Thyroid gland (tissue), 4 donors: Measurements from ENCODE around the gene SLC9A1. TPM values are rescaled to one million over a fixed set of nuclear protein-coding genes. Genes with fewer than 3 reads are reported as not detected.

ENCODE experiments used
- DNase-seq, 2 donors: peaks; one replicate each; pipeline ENCODE4 v3.0.0-alpha.2; 2019
- H3K27ac ChIP-seq, 3 donors: fragments of 200-600 bp; sonication (generic); 1 replicate in 2 of 3; 2 replicates in 1 of 3; pipeline ENCODE4 v1.5.1; 2016 to 2019; ENCODE audit warnings: mild to moderate bottlenecking in 1 of 3, moderate library complexity in 1 of 3
- H3K27me3 ChIP-seq: fragments of 200-600 bp; sonication (generic); one replicate; pipeline ENCODE4 v1.5.1; 2019
- H3K36me3 ChIP-seq, 2 donors: fragments of 200-600 bp; sonication (generic); one replicate each; pipeline ENCODE4 v1.5.1; 2016 to 2019
- H3K4me1 ChIP-seq, 2 donors: fragments of 200-600 bp; sonication (generic); one replicate each; pipeline ENCODE4 v1.5.1; 2017 to 2019
- H3K4me3 ChIP-seq, 3 donors: fragments of 200-600 bp; sonication (generic); replicated peaks in 1 of 3; 1 replicate in 2 of 3; 2 replicates in 1 of 3; pipeline ENCODE4 v1.5.1; 2016; ENCODE audit warnings: mild to moderate bottlenecking in 1 of 3
- H3K9me3 ChIP-seq: fragments of 200-600 bp; sonication (generic); one replicate; pipeline ENCODE4 v1.5.1; 2017
- POLR2A ChIP-seq, 2 donors: fragments of 450-650 bp; IDR thresholded peaks; one replicate each; pipeline ENCODE4 v1.6.1; 2017; ENCODE audit warnings: antibody characterized with exemption in 2 of 2, mild to moderate bottlenecking in 2 of 2, moderate library complexity in 1 of 2
- WGBS, 2 donors: methylation state at CpG; one replicate each; pipeline ENCODE4 v1.1.5; 2017; 5-methylcytosine and 5-hydroxymethylcytosine counted together
- intact Hi-C: fragments of 100-400 bp; cut with DNase I; formaldehyde crosslinking; loops from one replicate; pipeline ENCODE4 v1.15.1; 2023
- total RNA-seq, 4 donors: library from RNA; depleted of rRNA; stranded (reverse); fragments of >200 nt; gene quantifications; one replicate each; pipeline ENCODE4 v1.2.3, GENCODE V29; 2016
- TF ChIP-seq, protein P1 (sequence below), 6 experiments: fragments of 200-600 bp in 3 of 6; fragments of 450-650 bp in 3 of 6; sonication (generic) in 3 of 6; IDR thresholded peaks; one replicate each; pipeline ENCODE4 v1.5.1; 2016 to 2019; ENCODE audit warnings: antibody characterized with exemption in 6 of 6, mild to moderate bottlenecking in 2 of 6, inconsistent platforms in 1 of 6, moderate library complexity in 1 of 6

Gene SLC9A1
- total RNA-seq, 4 donors from 2014 or later: 13.3 to 26.1 (median 19.9) TPM

- intact Hi-C loops: no loop called here
- no peaks in the 10 kb centered on the region for H3K36me3 ChIP-seq
- WGBS, 2 donors: 86 to 93% methylated on average over 8 of the region's 8 CpGs
- no peak for DNase-seq
- TF ChIP-seq, protein P1, sequence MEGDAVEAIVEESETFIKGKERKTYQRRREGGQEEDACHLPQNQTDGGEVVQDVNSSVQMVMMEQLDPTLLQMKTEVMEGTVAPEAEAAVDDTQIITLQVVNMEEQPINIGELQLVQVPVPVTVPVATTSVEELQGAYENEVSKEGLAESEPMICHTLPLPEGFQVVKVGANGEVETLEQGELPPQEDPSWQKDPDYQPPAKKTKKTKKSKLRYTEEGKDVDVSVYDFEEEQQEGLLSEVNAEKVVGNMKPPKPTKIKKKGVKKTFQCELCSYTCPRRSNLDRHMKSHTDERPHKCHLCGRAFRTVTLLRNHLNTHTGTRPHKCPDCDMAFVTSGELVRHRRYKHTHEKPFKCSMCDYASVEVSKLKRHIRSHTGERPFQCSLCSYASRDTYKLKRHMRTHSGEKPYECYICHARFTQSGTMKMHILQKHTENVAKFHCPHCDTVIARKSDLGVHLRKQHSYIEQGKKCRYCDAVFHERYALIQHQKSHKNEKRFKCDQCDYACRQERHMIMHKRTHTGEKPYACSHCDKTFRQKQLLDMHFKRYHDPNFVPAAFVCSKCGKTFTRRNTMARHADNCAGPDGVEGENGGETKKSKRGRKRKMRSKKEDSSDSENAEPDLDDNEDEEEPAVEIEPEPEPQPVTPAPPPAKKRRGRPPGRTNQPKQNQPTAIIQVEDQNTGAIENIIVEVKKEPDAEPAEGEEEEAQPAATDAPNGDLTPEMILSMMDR (IDR thresholded peaks at IDR 0.05): no peak
- no peak for TF ChIP-seq POLR2A (IDR thresholded peaks at IDR 0.05)
- no peaks in the 10 kb centered on the region for H3K9me3 ChIP-seq
- no peak overlapping the region for H3K4me3 ChIP-seq
- H3K27me3 ChIP-seq: no peaks in the 10 kb centered on the region
- H3K27ac ChIP-seq: no peak overlapping the region
- H3K4me1 ChIP-seq: no peaks in the 10 kb centered on the region
Measured at GRCh38 chr1:27060891-27061290, 94.0 kb downstream of the SLC9A1 start.

DNA sequence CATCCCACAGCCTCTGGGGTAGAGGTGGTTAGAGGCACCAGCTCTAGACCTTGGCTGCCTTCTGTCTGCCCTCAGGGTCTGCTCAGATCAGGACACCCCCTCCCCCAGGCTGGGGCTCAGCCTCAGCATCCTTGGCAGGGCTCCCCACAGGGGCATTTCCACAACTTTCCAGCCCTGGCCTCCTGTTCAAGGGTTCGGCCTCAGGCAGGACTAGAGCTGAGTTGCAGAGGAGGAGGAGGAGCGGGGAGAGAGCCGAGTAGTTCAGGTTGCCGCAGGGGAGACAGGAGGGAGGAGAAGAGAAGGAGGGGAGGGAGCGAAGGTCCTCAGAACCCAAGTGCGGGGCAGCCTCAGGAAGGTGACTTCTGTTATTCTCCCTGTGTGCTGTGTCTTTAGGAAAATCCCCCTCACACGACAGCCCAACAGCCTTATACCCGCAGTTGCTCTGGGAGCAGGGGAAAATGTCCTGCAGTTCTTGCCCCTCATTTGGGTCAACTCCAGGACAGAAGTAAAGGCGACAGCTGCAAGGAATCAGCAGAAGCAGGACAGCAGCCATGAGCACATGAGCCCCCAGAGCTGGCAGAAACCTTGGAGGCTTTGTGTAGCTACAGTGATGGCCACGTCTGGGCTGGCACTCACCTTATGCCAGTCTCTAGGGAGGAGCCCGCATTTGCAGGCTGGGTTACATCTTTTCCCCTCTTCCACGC is 95.8 kb downstream of the SLC9A1 start:
- DNase-seq: no peak
- intact Hi-C loops: no loop called here

DNA sequence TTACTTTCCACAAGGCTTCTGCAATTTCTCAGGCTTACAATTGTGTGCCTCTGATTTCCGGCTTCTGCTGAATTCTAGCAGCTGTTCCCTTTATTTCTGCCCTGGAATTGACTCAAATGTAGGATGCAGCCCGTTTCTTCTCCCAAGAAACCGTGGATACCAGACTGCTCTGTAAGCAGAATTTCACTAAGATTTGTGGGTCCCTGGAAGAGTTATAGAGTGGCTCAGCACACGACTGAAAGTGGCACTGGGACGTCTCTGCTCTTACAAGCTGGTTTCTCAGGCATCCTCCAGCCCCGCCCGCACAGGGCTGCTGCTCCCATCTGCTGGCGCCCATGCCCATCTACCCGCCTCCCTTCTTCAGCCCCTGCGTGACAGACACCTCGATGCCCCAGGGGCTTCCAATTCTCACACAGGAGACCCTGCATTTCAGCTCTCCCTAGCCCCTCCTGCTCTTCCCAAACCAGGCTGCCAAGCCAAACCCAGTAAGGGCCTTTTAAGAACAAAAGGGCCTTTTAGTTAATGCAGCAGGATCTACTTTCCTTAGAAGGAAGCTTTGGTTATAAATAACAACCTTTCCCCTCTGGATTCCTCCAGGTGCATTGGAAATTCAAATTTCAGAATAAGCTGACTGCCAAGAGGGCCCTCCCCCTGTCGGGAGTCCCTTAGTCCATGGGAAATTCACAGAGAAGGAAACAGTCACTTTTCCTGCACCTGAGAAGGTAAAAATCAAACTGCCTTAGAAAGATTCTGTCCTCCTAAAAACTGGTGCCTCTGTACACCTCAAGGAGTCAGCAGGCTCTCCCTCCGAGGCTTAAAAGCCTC is 96.9 kb downstream of the SLC9A1 start:
- Histone ChIP-seq H3K4me3 (no peak overlapping the region), H3K4me1 (no peaks in the 10 kb centered on the region), H3K27me3 (no peaks in the 10 kb centered on the region), H3K36me3 (no peaks in the 10 kb centered on the region), H3K9me3 (no peaks in the 10 kb centered on the region), H3K27ac (no peak overlapping the region)
- intact Hi-C loops: no loop called here
- WGBS, 2 donors: 49 to 57% methylated on average over 13 of the region's 13 CpGs
- DNase-seq: no peak
- TF ChIP-seq, protein P1 (IDR thresholded peaks at IDR 0.05): no peak
- TF ChIP-seq POLR2A (IDR thresholded peaks at IDR 0.05): no peak

More for the DNA sequence above, 95.8 kb downstream of the SLC9A1 start:
- Histone ChIP-seq H3K36me3 (no peaks in the 10 kb centered on the region), H3K4me3 (no peak overlapping the region), H3K27ac (no peak overlapping the region), H3K4me1 (no peaks in the 10 kb centered on the region), H3K27me3 (no peaks in the 10 kb centered on the region), H3K9me3 (no peaks in the 10 kb centered on the region)
- TF ChIP-seq, protein P1 (IDR thresholded peaks at IDR 0.05): no peak
- WGBS, 2 donors: 66 to 67% methylated on average over 12 of the region's 12 CpGs

- TF ChIP-seq, protein P1 (IDR thresholded peaks at IDR 0.05): no peak
- TF ChIP-seq POLR2A (IDR thresholded peaks at IDR 0.05): no peak
- Histone ChIP-seq H3K36me3 (no peaks in the 10 kb centered on the region), H3K4me1 (no peaks in the 10 kb centered on the region), H3K27ac (no peak overlapping the region), H3K27me3 (no peaks in the 10 kb centered on the region), H3K4me3 (no peak overlapping the region), H3K9me3 (no peaks in the 10 kb centered on the region)
- WGBS, 2 donors: 74 to 82% methylated on average over 3 of the region's 3 CpGs
- no peak for DNase-seq
- intact Hi-C loops: no loop called here
Measured at GRCh38 chr1:27057389-27057788, 97.5 kb downstream of the SLC9A1 start.
